ENCODE measurements around the gene ARHGEF28.

DNA sequence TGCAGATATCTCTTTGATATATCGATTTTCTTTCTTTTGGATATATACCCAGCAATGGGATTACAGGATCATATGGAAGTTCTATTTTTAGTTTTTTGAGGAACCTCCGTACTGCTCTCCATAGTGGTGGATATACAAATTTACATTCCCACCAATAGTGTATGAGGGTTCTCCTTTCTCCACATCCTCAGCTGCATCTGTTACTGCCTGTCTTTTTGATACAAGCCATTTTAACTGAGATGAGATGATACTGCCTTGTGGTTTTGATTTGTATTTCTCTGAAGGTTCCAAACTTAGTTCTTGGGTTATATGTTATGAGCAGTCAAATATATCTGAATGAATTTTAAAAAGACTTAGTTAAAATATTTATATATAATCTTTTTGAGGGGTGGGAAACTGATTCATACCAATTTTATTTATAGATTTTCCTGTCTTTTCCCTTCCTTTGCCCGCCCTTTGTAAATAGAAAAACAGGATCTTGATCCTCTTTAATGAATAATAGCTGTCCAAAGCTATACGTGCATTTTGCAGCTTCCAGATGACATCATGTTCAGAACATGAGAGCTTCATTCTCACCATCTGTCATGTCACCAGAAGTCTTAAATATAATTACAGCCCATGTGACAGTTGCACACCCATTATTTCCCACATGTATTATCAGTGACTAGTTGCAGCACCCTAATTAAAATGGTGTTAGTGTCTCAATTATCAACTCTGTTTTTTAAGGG lies 6.2 kb upstream of the ARHGEF28 start:
- TF ChIP-seq POLR2A (IDR thresholded peaks at IDR 0.05) = no peak
- TF ChIP-seq, protein P1, sequence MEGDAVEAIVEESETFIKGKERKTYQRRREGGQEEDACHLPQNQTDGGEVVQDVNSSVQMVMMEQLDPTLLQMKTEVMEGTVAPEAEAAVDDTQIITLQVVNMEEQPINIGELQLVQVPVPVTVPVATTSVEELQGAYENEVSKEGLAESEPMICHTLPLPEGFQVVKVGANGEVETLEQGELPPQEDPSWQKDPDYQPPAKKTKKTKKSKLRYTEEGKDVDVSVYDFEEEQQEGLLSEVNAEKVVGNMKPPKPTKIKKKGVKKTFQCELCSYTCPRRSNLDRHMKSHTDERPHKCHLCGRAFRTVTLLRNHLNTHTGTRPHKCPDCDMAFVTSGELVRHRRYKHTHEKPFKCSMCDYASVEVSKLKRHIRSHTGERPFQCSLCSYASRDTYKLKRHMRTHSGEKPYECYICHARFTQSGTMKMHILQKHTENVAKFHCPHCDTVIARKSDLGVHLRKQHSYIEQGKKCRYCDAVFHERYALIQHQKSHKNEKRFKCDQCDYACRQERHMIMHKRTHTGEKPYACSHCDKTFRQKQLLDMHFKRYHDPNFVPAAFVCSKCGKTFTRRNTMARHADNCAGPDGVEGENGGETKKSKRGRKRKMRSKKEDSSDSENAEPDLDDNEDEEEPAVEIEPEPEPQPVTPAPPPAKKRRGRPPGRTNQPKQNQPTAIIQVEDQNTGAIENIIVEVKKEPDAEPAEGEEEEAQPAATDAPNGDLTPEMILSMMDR (IDR thresholded peaks at IDR 0.05) = no peak
